IPS-20b (cell line): Measurements from ENCODE around the gene CDKN2AIP.

Experiments
- H3K27ac ChIP-seq: one replicate; pipeline ENCODE4 v1.5.1; 2013; ENCODE audit warnings: low read length
- H3K27me3 ChIP-seq: 2 replicates; pipeline ENCODE4 v1.6.1; 2013; ENCODE audit warnings: mild to moderate bottlenecking, low read length, inconsistent platforms; ENCODE audit not compliant: insufficient read depth
- H3K36me3 ChIP-seq: 2 replicates; pipeline ENCODE4 v1.6.1; 2013; ENCODE audit warnings: low read depth, mild to moderate bottlenecking, inconsistent platforms, low read length, moderate library complexity; ENCODE audit not compliant: insufficient read depth
- H3K4me1 ChIP-seq: 2 replicates; pipeline ENCODE4 v1.6.1; 2013; ENCODE audit warnings: mild to moderate bottlenecking, control low read depth, inconsistent platforms, low read length, moderate library complexity; ENCODE audit not compliant: insufficient read depth
- H3K4me3 ChIP-seq: 2 replicates; pipeline ENCODE4 v1.5.1; 2013; ENCODE audit warnings: mild to moderate bottlenecking, low read length, inconsistent platforms
- H3K9ac ChIP-seq: 2 replicates; pipeline ENCODE4 v1.6.1; 2013; ENCODE audit warnings: low read depth, mild to moderate bottlenecking, inconsistent platforms, low read length, moderate library complexity
- H3K9me3 ChIP-seq: 2 replicates; pipeline ENCODE4 v1.6.1; 2013; ENCODE audit warnings: mild to moderate bottlenecking, low read depth, low read length, inconsistent platforms; ENCODE audit not compliant: insufficient read depth

CDKN2AIP gene

DNA sequence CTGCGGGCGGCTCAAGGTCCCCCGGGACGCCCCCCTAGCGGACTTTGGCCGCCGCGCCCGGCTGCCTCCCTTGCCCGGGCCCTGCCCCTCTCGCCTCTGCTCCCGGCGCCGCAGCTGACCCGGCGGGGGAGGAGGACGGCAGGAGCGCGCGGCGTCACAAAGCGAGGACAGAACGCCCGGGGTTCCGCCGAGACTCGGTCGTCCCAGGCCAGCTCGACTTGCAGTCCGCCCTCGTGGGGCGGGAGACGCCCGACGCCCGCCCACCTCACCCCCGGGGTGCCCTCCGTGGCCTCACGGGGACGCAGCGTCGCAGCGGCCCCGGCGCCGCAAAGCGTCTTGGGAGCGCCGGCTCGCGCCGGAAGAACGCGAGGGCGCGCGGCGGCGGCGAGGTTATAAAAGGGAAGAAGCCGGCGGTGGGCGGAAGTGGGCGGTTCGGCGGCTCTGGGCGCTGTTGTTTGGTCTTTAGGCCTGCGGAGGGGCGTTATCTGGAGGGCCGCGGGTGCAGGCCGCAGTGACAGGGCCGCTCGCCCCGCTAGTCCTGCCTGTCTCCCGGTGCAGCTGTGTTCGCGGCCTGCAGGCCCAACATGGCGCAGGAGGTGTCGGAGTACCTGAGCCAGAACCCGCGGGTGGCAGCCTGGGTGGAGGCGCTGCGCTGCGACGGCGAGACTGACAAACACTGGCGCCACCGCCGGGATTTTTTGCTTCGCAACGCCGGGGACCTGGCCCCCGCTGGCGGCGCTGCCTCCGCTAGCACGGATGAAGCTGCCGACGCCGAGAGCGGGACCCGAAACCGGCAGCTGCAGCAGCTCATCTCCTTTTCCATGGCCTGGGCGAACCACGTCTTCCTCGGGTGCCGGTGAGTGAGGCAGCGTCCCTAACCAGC lies at the start of gene CDKN2AIP:
Gene CDKN2AIP (plus strand): TSS at position 423 of the 883 bp plus-strand sequence. CDS start 162 bp downstream, at position 585.
- peak within 1 kb of the TSS; percentile 98 for H3K4me3 ChIP-seq
- H3K27ac ChIP-seq: peak within 1 kb of the TSS; percentile 92
- peaks cover 38% of the 10 kb centered on the region for H3K36me3 ChIP-seq
- H3K27me3 ChIP-seq: no peaks in the 10 kb centered on the region
- no peaks in the 10 kb centered on the region for H3K9me3 ChIP-seq
- H3K4me1 ChIP-seq: no peaks in the 10 kb centered on the region; the same call in 1 of the 2 replicates
- H3K9ac ChIP-seq: peak within 1 kb of the TSS; percentile 97

- H3K27ac ChIP-seq: no peak overlapping the region
- H3K4me3 ChIP-seq: no peak overlapping the region
- H3K9me3 ChIP-seq: no peaks in the 10 kb centered on the region
- H3K27me3 ChIP-seq: peaks cover 21% of the 10 kb centered on the region
- no peak overlapping the region for H3K9ac ChIP-seq
- H3K4me1 ChIP-seq: no peaks in the 10 kb centered on the region; the same call in 1 of the 2 replicates
- H3K36me3 ChIP-seq: no peaks in the 10 kb centered on the region
Observed at GRCh38 chr4:183395395-183395794, 49.0 kb upstream of the CDKN2AIP start.

GRCh38 chr4:183396227-183396637 lies 48.2 kb upstream of the CDKN2AIP start:
- Histone ChIP-seq H3K4me1 (no peaks in the 10 kb centered on the region; the same call in 1 of the 2 replicates), H3K27me3 (peaks cover 21% of the 10 kb centered on the region), H3K4me3 (no peak overlapping the region), H3K36me3 (no peaks in the 10 kb centered on the region), H3K27ac (no peak overlapping the region), H3K9me3 (no peaks in the 10 kb centered on the region), H3K9ac (no peak overlapping the region)

GRCh38 chr4:183397741-183398297 lies 46.6 kb upstream of the CDKN2AIP start:
- Histone ChIP-seq H3K36me3 (no peaks in the 10 kb centered on the region), H3K27me3 (peaks cover 21% of the 10 kb centered on the region), H3K9ac (peak overlapping the region; percentile 80; the same call in 1 of the 2 replicates), H3K9me3 (no peaks in the 10 kb centered on the region), H3K4me3 (no peak overlapping the region; the same call in 1 of the 2 replicates), H3K27ac (no peak overlapping the region), H3K4me1 (no peaks in the 10 kb centered on the region; the same call in 1 of the 2 replicates)

- Histone ChIP-seq H3K4me1 (no peaks in the 10 kb centered on the region; the same call in 1 of the 2 replicates), H3K27me3 (peaks cover 21% of the 10 kb centered on the region), H3K9ac (peak overlapping the region; percentile 80; the same call in 1 of the 2 replicates), H3K9me3 (no peaks in the 10 kb centered on the region), H3K36me3 (no peaks in the 10 kb centered on the region), H3K4me3 (peak overlapping the region; percentile 72), H3K27ac (no peak overlapping the region)
Observed at GRCh38 chr4:183398298-183399125, 45.9 kb upstream of the CDKN2AIP start.

DNA sequence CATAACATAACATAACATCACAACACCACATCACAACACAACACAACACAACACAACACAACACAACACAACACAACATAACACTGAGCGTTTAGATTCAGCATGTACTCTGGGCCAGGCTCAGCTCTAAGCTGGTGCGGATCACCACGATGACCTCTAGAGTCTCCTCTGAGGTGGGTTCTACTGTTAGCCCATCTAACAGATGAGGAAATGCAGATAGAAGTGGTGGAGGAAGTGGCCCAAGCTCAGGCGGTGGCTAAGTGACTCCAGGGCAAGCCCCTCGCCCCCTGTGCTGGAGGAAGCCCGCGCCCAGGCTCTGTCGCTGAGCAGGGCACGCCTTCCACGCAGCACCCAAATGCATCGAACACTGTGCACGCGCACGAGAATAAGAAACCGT lies 45.3 kb upstream of the CDKN2AIP start:
- no peak overlapping the region for H3K9ac ChIP-seq
- H3K27ac ChIP-seq: no peak overlapping the region
- no peaks in the 10 kb centered on the region for H3K36me3 ChIP-seq
- peak overlapping the region; percentile 72; the same call in 1 of the 2 replicates for H3K4me3 ChIP-seq
- peaks cover 21% of the 10 kb centered on the region for H3K27me3 ChIP-seq
- no peaks in the 10 kb centered on the region for H3K9me3 ChIP-seq
- no peaks in the 10 kb centered on the region; the same call in 1 of the 2 replicates for H3K4me1 ChIP-seq

GRCh38 chr4:183399616-183400015 lies 44.8 kb upstream of the CDKN2AIP start:
- Histone ChIP-seq H3K4me3 (no peak overlapping the region), H3K9me3 (no peaks in the 10 kb centered on the region), H3K36me3 (no peaks in the 10 kb centered on the region), H3K9ac (no peak overlapping the region), H3K27ac (no peak overlapping the region), H3K27me3 (peaks cover 21% of the 10 kb centered on the region), H3K4me1 (no peaks in the 10 kb centered on the region; the same call in 1 of the 2 replicates)

DNA sequence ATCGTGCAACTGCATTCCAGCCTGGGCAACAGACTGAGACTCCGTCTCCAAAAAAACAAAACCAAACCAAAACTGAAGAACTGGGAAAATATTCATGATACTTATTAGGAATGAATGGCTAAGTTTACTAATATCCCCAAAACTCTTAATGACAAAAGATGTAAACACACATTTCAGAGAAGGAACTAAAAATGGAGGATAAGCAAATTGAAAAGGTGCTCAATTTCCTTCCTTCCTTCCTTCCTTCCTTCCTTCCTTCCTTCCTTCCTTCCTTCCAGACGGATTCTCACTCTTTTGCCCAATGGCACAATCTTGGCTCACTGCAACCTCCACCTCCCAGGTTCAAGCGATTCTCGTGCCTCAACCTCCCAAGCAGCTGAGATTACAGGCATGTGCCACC lies 44.4 kb upstream of the CDKN2AIP start:
- no peaks in the 10 kb centered on the region for H3K9me3 ChIP-seq
- H3K9ac ChIP-seq: no peak overlapping the region
- peaks cover 21% of the 10 kb centered on the region for H3K27me3 ChIP-seq
- H3K4me1 ChIP-seq: no peaks in the 10 kb centered on the region; the same call in 1 of the 2 replicates
- no peaks in the 10 kb centered on the region for H3K36me3 ChIP-seq
- no peak overlapping the region for H3K4me3 ChIP-seq
- no peak overlapping the region for H3K27ac ChIP-seq

GRCh38 chr4:183401473-183401872 lies 43.0 kb upstream of the CDKN2AIP start:
- Histone ChIP-seq H3K9ac (no peak overlapping the region), H3K4me3 (no peak overlapping the region), H3K36me3 (no peaks in the 10 kb centered on the region), H3K9me3 (no peaks in the 10 kb centered on the region), H3K4me1 (no peaks in the 10 kb centered on the region; the same call in 1 of the 2 replicates), H3K27ac (no peak overlapping the region), H3K27me3 (peaks cover 21% of the 10 kb centered on the region)

- no peak overlapping the region for H3K27ac ChIP-seq
Observed at GRCh38 chr4:183402771-183403170, 41.7 kb upstream of the CDKN2AIP start.

GRCh38 chr4:183403486-183403885 lies 41.0 kb upstream of the CDKN2AIP start:
- H3K4me3 ChIP-seq: no peak overlapping the region
- H3K4me1 ChIP-seq: no peaks in the 10 kb centered on the region; the same call in 1 of the 2 replicates
- H3K36me3 ChIP-seq: no peaks in the 10 kb centered on the region
- H3K9ac ChIP-seq: no peak overlapping the region
- H3K9me3 ChIP-seq: no peaks in the 10 kb centered on the region
- H3K27ac ChIP-seq: no peak overlapping the region
- peaks cover 5% of the 10 kb centered on the region; the same call in 1 of the 2 replicates for H3K27me3 ChIP-seq

More at GRCh38 chr4:183402771-183403170, 41.7 kb upstream of the CDKN2AIP start:
- H3K27me3 ChIP-seq: peaks cover 13% of the 10 kb centered on the region; the same call in 1 of the 2 replicates
- H3K4me3 ChIP-seq: no peak overlapping the region
- no peaks in the 10 kb centered on the region; the same call in 1 of the 2 replicates for H3K4me1 ChIP-seq
- H3K36me3 ChIP-seq: no peaks in the 10 kb centered on the region
- no peaks in the 10 kb centered on the region for H3K9me3 ChIP-seq
- no peak overlapping the region for H3K9ac ChIP-seq
